Activated CD4-positive, alpha-beta T cell treated with anti-CD3 and anti-CD28 coated beads, Interleukin-2, amount 10 ng/mL, durations not matched to agents 24 days and 14 days (primary cell): ENCODE results near the gene SLC25A51. TPM values are rescaled to one million over a fixed set of nuclear protein-coding genes. Genes with fewer than 3 reads are reported as not detected.

Experiments used
- DNase-seq: peaks from one replicate; pipeline ENCODE4 v3.0.0; 2022
- H3K27ac Mint-ChIP-seq: one replicate; pipeline ENCODE4 v1.8.0; 2022; ENCODE audit warnings: mild to moderate bottlenecking, mixed read lengths
- H3K27me3 Mint-ChIP-seq: one replicate; pipeline ENCODE4 v1.8.0; 2022; ENCODE audit warnings: mixed read lengths
- H3K36me3 Mint-ChIP-seq: one replicate; pipeline ENCODE4 v1.8.0; 2022; ENCODE audit warnings: low read depth, mild to moderate bottlenecking, mixed read lengths
- H3K4me1 Mint-ChIP-seq: one replicate; pipeline ENCODE4 v1.8.0; 2021; ENCODE audit warnings: mixed read lengths
- H3K4me3 Mint-ChIP-seq: one replicate; pipeline ENCODE4 v1.8.0; 2022; ENCODE audit warnings: mild to moderate bottlenecking, moderate library complexity, mixed read lengths
- H3K9me3 Mint-ChIP-seq: one replicate; pipeline ENCODE4 v1.8.0; 2021; ENCODE audit warnings: mixed read lengths
- intact Hi-C: fragments of 100-400 bp; cut with micrococcal nuclease; formaldehyde crosslinking; loops from one replicate; pipeline ENCODE4 v1.15.1; 2023
- total RNA-seq: library from RNA; stranded (reverse); gene quantifications from 2 replicates; pipeline ENCODE4 v1.2.3, GENCODE V29; 2022

SLC25A51 gene
- total RNA-seq, 1 donor from 2014 or later: 32.0 TPM

DNA sequence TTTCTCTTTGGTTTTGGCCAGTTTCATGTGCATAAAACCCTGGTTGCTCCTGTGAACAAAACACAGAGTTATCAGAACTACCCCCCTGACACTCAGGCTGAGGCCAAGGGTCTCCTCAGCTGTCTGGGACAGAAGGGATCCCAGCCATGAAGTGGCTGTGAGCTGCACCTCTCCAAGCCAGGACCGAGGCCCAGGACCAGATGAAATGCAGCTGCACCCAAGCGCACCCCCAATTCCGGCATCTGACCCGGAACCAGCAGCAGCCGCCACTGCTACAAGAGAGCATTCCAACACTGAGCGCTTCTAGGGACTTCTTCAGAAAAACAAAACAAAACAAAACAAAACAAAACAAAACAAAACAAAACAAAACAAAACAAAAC lies 16.0 kb upstream of the SLC25A51 start:
- intact Hi-C loops: no loop called here

DNA sequence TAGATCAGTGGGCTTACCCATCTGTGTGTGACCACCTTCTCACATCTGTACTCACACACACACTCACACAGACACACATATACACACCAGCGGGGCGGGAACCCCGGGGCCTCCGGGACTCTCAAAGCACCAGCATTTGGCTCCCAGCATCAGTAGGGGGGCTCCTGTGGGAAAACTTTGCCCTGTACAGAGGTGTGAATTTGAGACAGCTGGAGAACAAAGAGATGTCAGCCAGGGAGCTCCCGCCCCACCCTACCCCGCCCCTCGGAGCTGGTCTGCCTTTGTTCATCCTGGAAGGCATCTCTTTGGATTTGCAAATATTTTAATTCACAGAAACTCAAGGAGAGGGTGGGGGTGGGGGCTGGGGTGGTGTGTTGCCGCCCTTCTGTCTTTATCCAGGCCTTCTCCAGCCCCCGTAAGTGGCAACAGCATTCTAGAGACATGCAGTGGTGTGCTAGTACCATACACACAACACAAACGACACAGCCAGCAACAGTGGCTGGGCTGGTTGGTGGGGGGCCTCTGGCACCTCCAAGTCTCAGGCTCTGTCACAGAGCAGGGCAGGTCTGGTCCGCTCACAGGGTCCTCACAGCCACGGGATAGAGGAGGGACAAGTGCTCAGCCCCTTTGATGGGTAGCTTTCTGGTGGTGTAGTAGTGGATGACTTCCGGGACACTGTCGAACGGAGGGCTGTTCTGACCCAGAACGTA lies 15.5 kb upstream of the SLC25A51 start:
- Mint-ChIP-seq H3K27ac (no peak overlapping the region), H3K4me1 (no peaks in the 10 kb centered on the region), H3K9me3 (no peaks in the 10 kb centered on the region), H3K27me3 (no peaks in the 10 kb centered on the region), H3K4me3 (no peak overlapping the region), H3K36me3 (no peaks in the 10 kb centered on the region)
- DNase-seq: no peak
- intact Hi-C loops: no loop called here

More for the DNA sequence above, 16.0 kb upstream of the SLC25A51 start:
- no peak for DNase-seq
- Mint-ChIP-seq H3K27me3 (no peaks in the 10 kb centered on the region), H3K4me3 (no peak overlapping the region), H3K4me1 (no peaks in the 10 kb centered on the region), H3K9me3 (no peaks in the 10 kb centered on the region), H3K27ac (no peak overlapping the region), H3K36me3 (no peaks in the 10 kb centered on the region)

DNA sequence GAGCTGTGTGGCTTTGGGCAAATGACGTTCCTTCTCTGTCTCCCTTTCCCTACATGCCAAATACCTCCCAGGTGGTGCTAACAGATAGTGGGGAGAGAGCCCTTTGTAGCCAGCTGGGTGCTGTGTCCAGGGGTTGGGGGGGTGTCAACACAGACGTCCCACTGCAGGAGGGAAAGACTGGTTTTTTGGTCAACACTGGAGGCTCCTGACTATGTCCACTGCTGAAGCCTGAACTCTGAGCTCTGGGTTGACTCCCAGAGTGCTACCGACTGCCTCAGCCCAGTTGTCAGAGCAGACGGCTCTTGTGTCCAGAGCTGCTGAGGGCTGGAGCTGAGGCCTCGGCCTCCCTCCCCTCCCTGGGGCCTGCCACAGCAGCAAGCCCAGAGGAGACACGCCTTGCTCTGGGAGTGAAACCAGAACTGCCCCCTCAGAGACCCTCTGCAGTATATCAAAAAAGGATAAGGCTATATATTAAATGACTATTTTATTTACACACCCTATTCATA lies 14.8 kb upstream of the SLC25A51 start:
- DNase-seq: no peak
- Mint-ChIP-seq H3K27ac (no peak overlapping the region), H3K4me3 (no peak overlapping the region), H3K4me1 (no peaks in the 10 kb centered on the region), H3K27me3 (no peaks in the 10 kb centered on the region), H3K9me3 (no peaks in the 10 kb centered on the region), H3K36me3 (no peaks in the 10 kb centered on the region)
- intact Hi-C loops: no loop called here

DNA sequence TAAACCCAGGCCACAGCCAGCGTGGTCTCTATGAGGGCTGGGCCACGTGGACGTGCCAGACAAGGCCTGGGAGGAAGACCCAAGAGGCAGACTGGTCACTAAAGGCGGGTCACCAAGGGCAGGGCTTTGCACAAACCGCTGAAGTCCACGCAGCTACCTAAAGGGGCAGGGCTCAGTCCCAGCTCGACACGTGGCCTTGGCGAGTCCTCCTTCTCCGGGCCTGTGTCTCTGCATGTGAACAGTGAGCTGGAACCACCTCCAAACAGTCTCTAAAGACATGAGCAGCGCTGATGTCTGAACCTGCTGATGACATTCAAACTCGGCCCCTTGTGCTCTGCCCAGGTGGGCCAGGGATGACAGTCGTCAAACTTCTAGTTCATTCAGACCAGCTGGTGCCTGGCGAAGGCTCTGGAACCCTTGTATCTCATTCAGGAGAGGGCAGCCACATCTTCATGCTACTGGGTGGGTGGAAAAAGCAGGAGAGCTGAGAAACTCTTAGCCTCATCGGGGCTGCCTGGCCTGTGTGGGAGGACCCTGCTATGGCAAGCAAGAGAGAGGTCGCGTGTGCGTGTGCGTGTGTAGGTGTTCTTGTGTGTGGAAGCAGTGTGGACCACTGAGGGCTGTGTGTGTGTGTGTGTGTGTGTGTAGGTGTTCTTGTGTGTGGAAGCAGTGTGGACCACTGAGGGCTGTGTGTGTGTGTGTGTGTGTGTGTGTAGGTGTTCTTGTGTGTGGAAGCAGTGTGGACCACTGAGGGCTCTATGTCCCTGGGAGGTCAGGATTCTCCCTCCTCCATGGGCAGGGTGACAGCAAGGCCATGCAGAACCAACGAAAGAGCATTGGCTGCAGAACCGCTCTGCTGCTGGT lies 14.1 kb upstream of the SLC25A51 start:
- Mint-ChIP-seq H3K4me1 (peaks cover 3% of the 10 kb centered on the region), H3K9me3 (no peaks in the 10 kb centered on the region), H3K4me3 (no peak overlapping the region), H3K36me3 (no peaks in the 10 kb centered on the region), H3K27ac (no peak overlapping the region), H3K27me3 (no peaks in the 10 kb centered on the region)
- DNase-seq: no peak
- intact Hi-C loops: no loop called here

DNA sequence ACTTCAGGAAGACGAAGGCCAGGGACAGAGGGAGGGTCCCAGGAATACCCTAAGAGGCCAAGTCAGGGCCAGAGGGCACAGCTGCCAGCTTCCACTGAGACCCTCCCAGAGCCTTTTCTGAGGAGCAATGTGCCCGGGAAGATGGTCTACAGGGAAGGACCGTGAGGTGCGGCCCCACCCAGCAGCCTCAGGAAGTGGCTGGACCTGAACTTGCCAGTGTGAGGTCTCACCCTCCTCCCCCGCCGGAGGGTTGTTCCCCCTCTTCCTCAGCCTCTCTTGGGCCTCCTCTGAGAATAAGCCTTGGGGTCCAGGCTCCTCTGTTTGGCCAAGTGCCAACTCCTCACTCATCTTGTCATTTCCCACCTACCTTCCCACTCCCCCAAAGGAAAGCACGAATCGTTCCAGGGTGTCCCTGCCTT lies 13.4 kb upstream of the SLC25A51 start:
- Mint-ChIP-seq H3K36me3 (no peaks in the 10 kb centered on the region), H3K27me3 (no peaks in the 10 kb centered on the region), H3K9me3 (no peaks in the 10 kb centered on the region), H3K4me3 (no peak overlapping the region), H3K4me1 (peaks cover 3% of the 10 kb centered on the region), H3K27ac (no peak overlapping the region)
- no peak for DNase-seq
- intact Hi-C loops: no loop called here

DNA sequence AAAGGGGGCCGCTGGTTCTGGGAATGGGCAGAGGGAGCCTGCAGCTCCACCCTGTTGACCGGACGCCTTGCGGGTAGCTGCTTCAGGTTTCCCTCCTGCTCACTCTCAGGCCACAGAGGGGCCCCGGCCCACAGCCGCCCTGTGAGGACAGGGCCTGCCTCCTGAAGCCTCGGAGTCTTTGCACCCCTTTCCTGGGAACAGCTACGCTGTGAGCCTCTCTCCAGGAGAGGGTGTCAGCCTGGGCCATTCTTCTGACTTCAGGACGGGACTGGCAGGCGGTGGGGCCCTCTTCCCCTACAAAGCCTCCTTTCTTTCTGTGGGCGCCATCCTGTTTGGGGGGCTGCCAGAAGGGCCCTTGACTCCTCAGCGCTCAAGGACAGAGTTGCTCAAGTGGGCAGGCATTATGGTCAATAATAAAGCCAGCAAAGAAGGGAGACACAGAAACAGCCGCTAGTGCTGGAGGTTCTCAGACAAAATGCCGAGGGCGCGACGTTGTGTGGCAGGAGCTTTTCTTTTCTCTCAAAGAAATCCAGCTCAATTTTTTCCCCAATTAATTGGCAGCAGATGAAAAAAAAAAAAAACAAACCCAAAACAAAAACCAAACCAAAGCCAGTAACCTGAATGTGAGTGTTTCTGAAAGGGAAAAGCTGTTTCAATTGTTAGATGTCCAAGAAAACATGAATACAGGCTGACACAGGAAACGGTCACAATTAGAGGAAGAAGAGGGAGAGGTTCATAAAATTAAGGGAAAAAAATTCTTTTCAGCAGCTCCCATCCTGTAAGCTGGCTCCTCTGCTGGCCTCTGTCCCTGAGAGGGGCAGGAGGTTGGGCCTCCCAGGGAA lies 12.8 kb upstream of the SLC25A51 start:
- intact Hi-C loops: no loop called here
- no peak for DNase-seq
- peaks cover 3% of the 10 kb centered on the region for H3K4me1 Mint-ChIP-seq
- no peaks in the 10 kb centered on the region for H3K36me3 Mint-ChIP-seq
- no peak overlapping the region for H3K27ac Mint-ChIP-seq
- no peaks in the 10 kb centered on the region for H3K9me3 Mint-ChIP-seq
- no peaks in the 10 kb centered on the region for H3K27me3 Mint-ChIP-seq
- H3K4me3 Mint-ChIP-seq: no peak overlapping the region

GRCh38 chr9:37915911-37916470 lies 12.1 kb upstream of the SLC25A51 start:
- Mint-ChIP-seq H3K4me3 (no peak overlapping the region), H3K9me3 (no peaks in the 10 kb centered on the region), H3K36me3 (no peaks in the 10 kb centered on the region), H3K4me1 (peaks cover 3% of the 10 kb centered on the region), H3K27me3 (no peaks in the 10 kb centered on the region), H3K27ac (no peak overlapping the region)
- no peak for DNase-seq
- intact Hi-C loops: no loop called here

- Mint-ChIP-seq H3K36me3 (no peaks in the 10 kb centered on the region), H3K4me1 (peaks cover 3% of the 10 kb centered on the region), H3K27me3 (no peaks in the 10 kb centered on the region), H3K27ac (no peak overlapping the region), H3K9me3 (no peaks in the 10 kb centered on the region), H3K4me3 (no peak overlapping the region)
- DNase-seq: no peak
- intact Hi-C loops: no loop called here
Observed at GRCh38 chr9:37914701-37915358, 10.9 kb upstream of the SLC25A51 start.

DNA sequence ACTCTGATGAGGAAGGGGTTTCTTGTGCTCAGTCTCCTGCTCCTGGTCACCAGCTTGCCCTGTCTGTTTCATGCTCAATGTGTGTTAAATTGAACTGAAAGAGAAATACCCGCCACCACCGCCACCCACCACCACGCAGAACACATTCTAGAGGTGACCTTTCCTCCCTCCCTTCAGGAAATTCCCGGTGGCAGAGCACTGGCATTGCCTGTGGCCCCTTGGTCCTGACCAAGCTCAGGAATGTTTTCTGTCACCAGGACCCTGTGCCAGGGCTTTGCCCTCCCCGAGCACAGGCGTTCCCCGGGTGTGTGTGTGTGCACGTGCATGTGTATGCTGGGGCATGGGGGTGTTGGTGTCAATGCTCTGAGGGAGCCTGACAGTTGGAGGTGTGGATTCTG lies 10.2 kb upstream of the SLC25A51 start:
- intact Hi-C loops: no loop called here
- H3K27me3 Mint-ChIP-seq: no peaks in the 10 kb centered on the region
- H3K27ac Mint-ChIP-seq: no peak overlapping the region
- DNase-seq: no peak
- H3K4me1 Mint-ChIP-seq: peaks cover 3% of the 10 kb centered on the region
- H3K9me3 Mint-ChIP-seq: no peaks in the 10 kb centered on the region
- H3K36me3 Mint-ChIP-seq: no peaks in the 10 kb centered on the region
- H3K4me3 Mint-ChIP-seq: no peak overlapping the region

DNA sequence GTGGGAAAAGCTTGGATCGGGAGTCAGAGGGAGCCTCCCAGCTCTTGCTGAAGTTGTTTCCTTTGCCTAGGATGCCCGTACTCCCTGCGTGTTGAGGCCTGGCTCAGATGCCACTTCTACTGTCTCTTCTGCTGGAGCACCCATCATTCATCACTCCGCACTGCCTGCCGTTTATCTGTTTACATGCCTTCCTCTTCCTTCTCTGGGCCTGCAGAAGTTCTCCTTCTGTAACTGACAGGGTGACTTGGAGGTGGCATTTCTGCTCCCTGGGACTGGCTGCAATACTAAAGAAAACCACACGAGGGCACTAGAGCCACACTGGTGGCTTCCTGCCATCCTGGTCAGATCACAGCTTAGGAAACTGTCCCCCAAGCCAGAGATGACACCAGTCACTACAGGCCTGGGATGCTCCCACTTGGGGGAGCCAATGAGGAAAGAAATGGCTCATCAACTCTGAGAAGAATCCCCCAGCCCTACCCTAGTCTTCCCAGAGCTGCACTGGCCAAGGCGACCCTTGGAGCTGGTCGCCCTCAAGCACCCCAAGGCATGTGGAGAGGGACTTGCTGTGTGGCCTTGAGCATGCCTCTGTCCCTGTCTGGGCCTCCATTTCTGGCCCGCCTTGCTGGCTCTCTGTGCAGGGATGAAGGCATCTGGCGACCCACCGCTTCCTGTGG lies 9.7 kb upstream of the SLC25A51 start:
- Mint-ChIP-seq H3K4me1 (peaks cover 5% of the 10 kb centered on the region), H3K9me3 (no peaks in the 10 kb centered on the region), H3K27me3 (no peaks in the 10 kb centered on the region), H3K36me3 (no peaks in the 10 kb centered on the region), H3K4me3 (no peak overlapping the region), H3K27ac (no peak overlapping the region)
- intact Hi-C loops: loop anchor here (1.0 to 2.0 kb wide), 5 partner anchors 19 to 450 kb away; partner anchors contain the start of gene SHB
- peak; percentile 95 for DNase-seq

DNA sequence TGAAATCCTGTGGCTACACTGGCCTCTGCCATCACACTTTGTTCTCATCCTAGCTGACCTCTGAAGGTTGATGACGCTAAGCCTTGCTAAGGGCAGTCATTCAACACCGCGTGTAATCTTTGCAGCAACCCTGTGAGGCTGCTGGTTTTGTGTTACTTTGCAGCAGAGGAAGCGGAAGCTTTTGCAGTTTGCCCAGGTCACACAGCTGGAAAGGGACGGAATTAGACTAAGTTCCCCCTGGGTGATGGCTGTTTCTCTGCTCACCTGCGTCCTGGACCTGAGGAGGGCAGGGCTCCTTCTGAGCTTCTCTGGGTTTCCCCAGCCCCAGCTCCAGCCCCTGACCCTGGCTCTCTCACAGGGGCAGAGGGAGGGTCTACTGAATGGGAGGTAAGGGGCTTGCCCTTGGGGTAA lies 7.3 kb upstream of the SLC25A51 start:
- intact Hi-C loops: no loop called here

GRCh38 chr9:37910271-37910670 lies 6.3 kb upstream of the SLC25A51 start:
- no peak overlapping the region for H3K27ac Mint-ChIP-seq
- intact Hi-C loops: no loop called here
- H3K27me3 Mint-ChIP-seq: peaks cover 9% of the 10 kb centered on the region
- no peaks in the 10 kb centered on the region for H3K36me3 Mint-ChIP-seq
- no peak for DNase-seq
- peaks cover 5% of the 10 kb centered on the region for H3K4me1 Mint-ChIP-seq
- H3K4me3 Mint-ChIP-seq: no peak overlapping the region
- no peaks in the 10 kb centered on the region for H3K9me3 Mint-ChIP-seq

More for the DNA sequence above, 7.3 kb upstream of the SLC25A51 start:
- Mint-ChIP-seq H3K27ac (no peak overlapping the region), H3K9me3 (no peaks in the 10 kb centered on the region), H3K4me1 (peaks cover 5% of the 10 kb centered on the region), H3K27me3 (peaks cover 3% of the 10 kb centered on the region), H3K4me3 (no peak overlapping the region), H3K36me3 (no peaks in the 10 kb centered on the region)
- no peak for DNase-seq
